SK-N-MC (cell line): ENCODE results near the gene CTNNA3.

ENCODE experiments used
- EZH2 ChIP-seq: fragments of 200-600 bp; sonication (generic); IDR thresholded peaks from one replicate; pipeline ENCODE4 v1.6.1; 2017; ENCODE audit warnings: antibody characterized with exemption
- FOXP2 ChIP-seq: optimal IDR thresholded peaks from 2 replicates; pipeline ENCODE3; 2011; ENCODE audit warnings: mild to moderate bottlenecking, moderate library complexity; ENCODE audit not compliant: insufficient read depth; ENCODE audit errors: extremely low read length, control extremely low read depth
- POLR2AphosphoS5 ChIP-seq: IDR thresholded peaks from 2 replicates; pipeline ENCODE4 v1.6.1; 2012; ENCODE audit warnings: mild to moderate bottlenecking, low read depth, low read length, borderline replicate concordance

GRCh38 chr10:66329147-66329546, 1366.8 kb downstream of the CTNNA3 start:
- TF ChIP-seq POLR2AphosphoS5 = no peak
- TF ChIP-seq EZH2 = no peak
- TF ChIP-seq FOXP2 = no peak
